CD14-positive monocyte (primary cell): ENCODE measurements around the gene WWC1. TPM values are rescaled to one million over a fixed set of nuclear protein-coding genes. Genes with fewer than 3 reads are reported as not detected.

Experiments
- DNase-seq, 3 donors: peaks; one replicate each; pipeline ENCODE4 v3.0.0-alpha.2; 2011 to 2022
- H2AFZ ChIP-seq: 2 replicates; pipeline ENCODE4 v1.6.0; 2012; ENCODE audit warnings: mild to moderate bottlenecking, low read depth, low read length, inconsistent platforms; ENCODE audit not compliant: insufficient read depth, poor library complexity, severe bottlenecking
- H3K27ac ChIP-seq, 2 donors: 1 replicate in 1 of 2; 2 replicates in 1 of 2; pipeline ENCODE4 v1.5.1; 2012 to 2013; ENCODE audit warnings: low read length in 2 of 2, control low read depth in 1 of 2, inconsistent platforms in 1 of 2, low read depth in 1 of 2, mild to moderate bottlenecking in 1 of 2
- H3K27me3 ChIP-seq, 2 donors: one replicate each; pipeline versions ENCODE4 v1.6.0 to v1.6.1; 2011 to 2013; ENCODE audit warnings: low read length in 2 of 2; ENCODE audit not compliant: control insufficient read depth in 2 of 2, insufficient read depth in 2 of 2
- H3K36me3 ChIP-seq, 2 donors: replicated peaks in 1 of 2; 1 replicate in 1 of 2; 2 replicates in 1 of 2; pipeline versions ENCODE4 v1.5.1 to v1.6.1; 2012 to 2013; ENCODE audit warnings: low read length in 2 of 2, control low read depth in 1 of 2, inconsistent platforms in 1 of 2, mild to moderate bottlenecking in 1 of 2; ENCODE audit not compliant: insufficient read depth in 2 of 2, control insufficient read depth in 1 of 2
- H3K4me1 ChIP-seq, 2 donors: 1 replicate in 1 of 2; 2 replicates in 1 of 2; pipeline versions ENCODE4 v1.5.1 to v1.6.1; 2012 to 2013; ENCODE audit warnings: low read length in 2 of 2, control low read depth in 1 of 2, inconsistent platforms in 1 of 2, mild to moderate bottlenecking in 1 of 2, moderate library complexity in 1 of 2; ENCODE audit not compliant: insufficient read depth in 2 of 2, control insufficient read depth in 1 of 2
- H3K4me2 ChIP-seq: replicated peaks from 2 replicates; pipeline ENCODE3; 2012; ENCODE audit warnings: low read length, moderate library complexity, mild to moderate bottlenecking; ENCODE audit not compliant: poor library complexity, severe bottlenecking; ENCODE audit errors: extremely low read depth
- H3K4me3 ChIP-seq, 3 experiments: fragments of 200-600 bp in 1 of 3; sonication (generic) in 1 of 3; replicated peaks in 1 of 3; 1 replicate in 2 of 3; 2 replicates in 1 of 3; pipeline ENCODE4 v1.5.1; 2011 to 2013; ENCODE audit warnings: low read length in 3 of 3, mild to moderate bottlenecking in 3 of 3, control low read depth in 2 of 3, low read depth in 2 of 3, inconsistent platforms in 1 of 3, moderate library complexity in 1 of 3
- H3K79me2 ChIP-seq: 2 replicates; pipeline ENCODE4 v1.6.0; 2012; ENCODE audit warnings: mild to moderate bottlenecking, control low read depth, inconsistent platforms, low read length, moderate library complexity; ENCODE audit not compliant: insufficient read depth
- H3K9ac ChIP-seq: 2 replicates; pipeline ENCODE4 v1.6.0; 2017; ENCODE audit warnings: low read length, mild to moderate bottlenecking; ENCODE audit not compliant: insufficient read depth, poor library complexity, severe bottlenecking
- H3K9me3 ChIP-seq, 2 donors: replicated peaks in 1 of 2; 1 replicate in 1 of 2; 2 replicates in 1 of 2; pipeline versions ENCODE4 v1.5.1 to v1.6.1; 2012 to 2013; ENCODE audit warnings: low read length in 2 of 2, control low read depth in 1 of 2; ENCODE audit not compliant: control insufficient read depth in 1 of 2, insufficient read depth in 1 of 2
- H4K20me1 ChIP-seq: 2 replicates; pipeline ENCODE4 v1.6.0; 2012; ENCODE audit warnings: mild to moderate bottlenecking, low read length, control low read depth, moderate library complexity; ENCODE audit not compliant: insufficient read depth
- H3K27ac Mint-ChIP-seq, 7 donors: one replicate each; pipeline ENCODE4 v1.8.0; 2020; ENCODE audit warnings: mild to moderate bottlenecking in 7 of 7, mixed read lengths in 7 of 7, moderate library complexity in 6 of 7, inconsistent platforms in 2 of 7
- H3K27me3 Mint-ChIP-seq, 3 donors: one replicate each; pipeline ENCODE4 v1.8.0; 2021 to 2022; ENCODE audit warnings: low read depth in 3 of 3, mild to moderate bottlenecking in 3 of 3, mixed read lengths in 3 of 3, moderate library complexity in 3 of 3, inconsistent platforms in 1 of 3
- H3K36me3 Mint-ChIP-seq, 2 donors: one replicate each; pipeline ENCODE4 v1.8.0; 2020; ENCODE audit warnings: mixed read lengths in 2 of 2, inconsistent platforms in 1 of 2, mild to moderate bottlenecking in 1 of 2
- H3K4me1 Mint-ChIP-seq: one replicate; pipeline ENCODE4 v1.8.0; 2020; ENCODE audit warnings: mild to moderate bottlenecking, mixed read lengths
- H3K4me3 Mint-ChIP-seq, 2 donors: one replicate each; pipeline ENCODE4 v1.8.0; 2020; ENCODE audit warnings: mild to moderate bottlenecking in 2 of 2, mixed read lengths in 2 of 2, moderate library complexity in 1 of 2
- H3K9me3 Mint-ChIP-seq, 7 donors: one replicate each; pipeline ENCODE4 v1.8.0; 2020 to 2022; ENCODE audit warnings: mixed read lengths in 7 of 7, mild to moderate bottlenecking in 6 of 7, moderate library complexity in 6 of 7, inconsistent platforms in 2 of 7
- WGBS: methylation state at CpG from one replicate; pipeline ENCODE4 v1.1.5; 2013; ENCODE audit warnings: missing lambda C conversion rate; ENCODE audit not compliant: insufficient coverage; 5-methylcytosine and 5-hydroxymethylcytosine counted together
- intact Hi-C, 2 donors: fragments of 100-400 bp; cut with micrococcal nuclease; formaldehyde crosslinking; loops; one replicate each; pipeline versions ENCODE4 v1.15.0 to v1.15.1; 2023
- polyA plus RNA-seq, 3 donors: library from polyadenylated mRNA; depleted of rRNA in 1 of 3; unstranded in 2 of 3; stranded (reverse) in 1 of 3; fragments of 300-500 nt in 2 of 3; fragments of >200 nt in 1 of 3; fragmentation: Illumina TruSeq in 2 of 3; gene quantifications; 1 replicate in 2 of 3; 2 replicates in 1 of 3; pipeline ENCODE4 v1.2.3, GENCODE V29; 2012 to 2021
- TF ChIP-seq, protein P1 (sequence below): fragments of 200-600 bp; IDR thresholded peaks from one replicate; pipeline ENCODE4 v1.8.0; 2022; ENCODE audit warnings: antibody characterized with exemption, mild to moderate bottlenecking

Gene WWC1
- polyA plus RNA-seq, 3 donors: not detected

DNA sequence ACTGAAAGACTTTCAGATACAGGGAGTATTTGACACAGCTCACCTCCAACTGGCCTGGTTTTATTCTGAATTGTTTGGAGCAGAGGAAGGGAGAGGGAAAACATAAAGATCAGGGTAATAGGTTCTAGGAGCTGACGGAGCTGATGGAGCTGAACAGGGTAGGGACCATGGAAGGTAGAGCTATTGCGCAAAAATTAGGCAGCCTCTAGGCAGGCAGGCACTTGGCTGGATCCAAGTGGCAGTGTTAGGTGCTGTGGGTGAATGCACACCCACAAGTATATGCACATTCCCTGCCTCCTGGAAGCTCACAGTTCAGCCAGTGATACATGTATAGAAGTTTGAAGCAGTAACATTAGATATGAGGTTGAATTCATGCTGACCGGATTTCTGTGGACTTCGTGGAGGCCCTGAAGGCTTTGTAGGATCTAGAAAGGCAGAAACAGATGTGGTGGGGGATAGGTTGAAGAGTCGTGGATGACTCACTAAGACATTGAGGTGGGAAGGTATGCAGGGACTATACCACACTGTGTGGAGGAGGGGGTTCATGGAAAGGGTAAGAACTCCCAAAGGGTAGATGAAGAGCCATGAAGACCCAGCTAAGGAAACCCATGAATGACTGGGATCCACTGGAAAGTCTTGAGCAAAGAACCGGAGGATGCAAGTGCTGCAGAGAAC is 50.8 kb downstream of the WWC1 start:
- H3K4me3 ChIP-seq: no peak overlapping the region
- no peaks in the 10 kb centered on the region for H3K9me3 ChIP-seq
- no peaks in the 10 kb centered on the region for H4K20me1 ChIP-seq
- intact Hi-C loops: no loop called here
- H2AFZ ChIP-seq: no peak overlapping the region
- H3K27me3 Mint-ChIP-seq: peaks cover 0 to 7% (median 2%) of the 10 kb centered on the region in 3 donors
- DNase-seq: no peak
- H3K4me2 ChIP-seq: no peak overlapping the region
- H3K4me3 Mint-ChIP-seq: no peak overlapping the region
- no peak overlapping the region for H3K27ac ChIP-seq
- peak overlapping the region in 1 of 7 donors; percentile 74 for H3K27ac Mint-ChIP-seq
- H3K9ac ChIP-seq: no peak overlapping the region
- H3K27me3 ChIP-seq: no peaks in the 10 kb centered on the region
- WGBS: 96% methylated on average over 5 of the region's 6 CpGs
- no peaks in the 10 kb centered on the region for H3K4me1 Mint-ChIP-seq
- H3K9me3 Mint-ChIP-seq: peaks cover 0 to 9% (median 2%) of the 10 kb centered on the region in 7 donors
- H3K4me1 ChIP-seq: no peaks in the 10 kb centered on the region
- H3K36me3 ChIP-seq: no peaks in the 10 kb centered on the region
- H3K36me3 Mint-ChIP-seq: no peaks in the 10 kb centered on the region
- H3K79me2 ChIP-seq: no peaks in the 10 kb centered on the region
- TF ChIP-seq, protein P1, sequence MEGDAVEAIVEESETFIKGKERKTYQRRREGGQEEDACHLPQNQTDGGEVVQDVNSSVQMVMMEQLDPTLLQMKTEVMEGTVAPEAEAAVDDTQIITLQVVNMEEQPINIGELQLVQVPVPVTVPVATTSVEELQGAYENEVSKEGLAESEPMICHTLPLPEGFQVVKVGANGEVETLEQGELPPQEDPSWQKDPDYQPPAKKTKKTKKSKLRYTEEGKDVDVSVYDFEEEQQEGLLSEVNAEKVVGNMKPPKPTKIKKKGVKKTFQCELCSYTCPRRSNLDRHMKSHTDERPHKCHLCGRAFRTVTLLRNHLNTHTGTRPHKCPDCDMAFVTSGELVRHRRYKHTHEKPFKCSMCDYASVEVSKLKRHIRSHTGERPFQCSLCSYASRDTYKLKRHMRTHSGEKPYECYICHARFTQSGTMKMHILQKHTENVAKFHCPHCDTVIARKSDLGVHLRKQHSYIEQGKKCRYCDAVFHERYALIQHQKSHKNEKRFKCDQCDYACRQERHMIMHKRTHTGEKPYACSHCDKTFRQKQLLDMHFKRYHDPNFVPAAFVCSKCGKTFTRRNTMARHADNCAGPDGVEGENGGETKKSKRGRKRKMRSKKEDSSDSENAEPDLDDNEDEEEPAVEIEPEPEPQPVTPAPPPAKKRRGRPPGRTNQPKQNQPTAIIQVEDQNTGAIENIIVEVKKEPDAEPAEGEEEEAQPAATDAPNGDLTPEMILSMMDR: no peak

DNA sequence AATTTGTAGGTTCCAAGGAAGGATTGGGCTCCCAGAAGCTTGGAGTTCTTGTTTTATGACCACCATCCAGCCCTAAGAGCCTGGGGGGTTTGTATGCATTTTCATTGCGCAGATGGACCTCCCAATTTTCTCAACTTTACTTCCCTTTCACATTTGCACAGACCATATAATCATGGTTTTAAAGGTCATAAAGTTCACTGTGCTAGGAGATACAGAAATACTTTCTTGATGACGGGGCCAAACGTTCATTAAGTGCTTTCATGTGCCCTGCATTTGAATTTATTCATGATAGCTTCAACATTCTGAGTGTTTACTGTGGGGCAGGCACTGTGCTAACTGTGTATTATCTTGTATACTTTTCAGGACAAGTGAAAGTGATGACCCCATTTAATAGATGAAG is 51.5 kb downstream of the WWC1 start:
- H3K4me3 Mint-ChIP-seq: no peak overlapping the region
- Histone ChIP-seq H3K4me3 (no peak overlapping the region), H3K79me2 (no peaks in the 10 kb centered on the region), H3K27ac (no peak overlapping the region), H4K20me1 (no peaks in the 10 kb centered on the region), H3K9me3 (no peaks in the 10 kb centered on the region), H3K9ac (no peak overlapping the region), H2AFZ (no peak overlapping the region), H3K27me3 (no peaks in the 10 kb centered on the region), H3K36me3 (no peaks in the 10 kb centered on the region), H3K4me2 (no peak overlapping the region), H3K4me1 (no peaks in the 10 kb centered on the region)
- no peak overlapping the region for H3K27ac Mint-ChIP-seq
- TF ChIP-seq, protein P1: no peak
- no peaks in the 10 kb centered on the region for H3K36me3 Mint-ChIP-seq
- no peaks in the 10 kb centered on the region for H3K4me1 Mint-ChIP-seq
- no peak for DNase-seq
- 100% methylated on average over 1 of the region's 3 CpGs for WGBS
- H3K9me3 Mint-ChIP-seq: peaks cover 0 to 9% (median 2%) of the 10 kb centered on the region in 7 donors
- intact Hi-C loops: no loop called here
- peaks cover 0 to 7% (median 2%) of the 10 kb centered on the region in 3 donors for H3K27me3 Mint-ChIP-seq
